Parathyroid adenoma (tissue), 2 donors: Measurements from ENCODE around the gene CNTNAP4.

Source experiments
- H2AFZ ChIP-seq: fragments of 300-600 bp; sonication (generic); one replicate; pipeline ENCODE4 v1.7.0; 2017; ENCODE audit warnings: antibody characterized with exemption, mild to moderate bottlenecking
- H3K27ac ChIP-seq: fragments of 300-600 bp; sonication (generic); one replicate; pipeline ENCODE4 v1.7.0; 2017
- H3K27me3 ChIP-seq: fragments of 300-600 bp; sonication (generic); one replicate; pipeline ENCODE4 v1.7.0; 2017; ENCODE audit warnings: low read length; ENCODE audit not compliant: control insufficient read depth, insufficient read depth
- H3K36me3 ChIP-seq: fragments of 300-600 bp; sonication (generic); one replicate; pipeline ENCODE4 v1.7.0; 2017; ENCODE audit warnings: low read length; ENCODE audit not compliant: control insufficient read depth, insufficient read depth
- H3K4me1 ChIP-seq: fragments of 300-600 bp; sonication (generic); one replicate; pipeline ENCODE4 v1.7.0; 2017; ENCODE audit warnings: control low read depth
- H3K4me2 ChIP-seq: fragments of 300-600 bp; sonication (generic); one replicate; pipeline ENCODE4 v1.7.0; 2017; ENCODE audit warnings: low read length
- H3K4me3 ChIP-seq: fragments of 300-600 bp; sonication (generic); one replicate; pipeline ENCODE4 v1.7.0; 2017; ENCODE audit warnings: low read depth, low read length
- H3K79me2 ChIP-seq: fragments of 300-600 bp; sonication (generic); one replicate; pipeline ENCODE4 v1.7.0; 2017; ENCODE audit warnings: control low read depth
- H3K9ac ChIP-seq: fragments of 300-600 bp; sonication (generic); one replicate; pipeline ENCODE4 v1.7.0; 2017; ENCODE audit warnings: mild to moderate bottlenecking
- H3K9me3 ChIP-seq: fragments of 300-600 bp; sonication (generic); one replicate; pipeline ENCODE4 v1.7.0; 2017; ENCODE audit warnings: low read length; ENCODE audit not compliant: control insufficient read depth
- CTCF ChIP-seq: fragments of 300-600 bp; sonication (generic); IDR thresholded peaks from one replicate; pipeline ENCODE4 v1.7.0; 2017; ENCODE audit warnings: antibody characterized with exemption, mild to moderate bottlenecking
- donor health status: primary hyperparathyroidism.

Gene CNTNAP4

GRCh38 chr16:76445815-76446214 is 168.6 kb downstream of the CNTNAP4 start:
- no peaks in the 10 kb centered on the region for H3K36me3 ChIP-seq
- no peak overlapping the region for H3K4me3 ChIP-seq
- H3K9ac ChIP-seq = no peak overlapping the region
- H3K4me2 ChIP-seq = no peak overlapping the region
- no peaks in the 10 kb centered on the region for H3K27me3 ChIP-seq
- no peak for TF ChIP-seq CTCF
- H3K79me2 ChIP-seq = no peaks in the 10 kb centered on the region
- H3K4me1 ChIP-seq = no peaks in the 10 kb centered on the region
- no peak overlapping the region for H3K27ac ChIP-seq
- H2AFZ ChIP-seq = no peak overlapping the region
- H3K9me3 ChIP-seq = no peaks in the 10 kb centered on the region

GRCh38 chr16:76446251-76446650 is 169.1 kb downstream of the CNTNAP4 start:
- Histone ChIP-seq H3K9ac (no peak overlapping the region), H2AFZ (no peak overlapping the region), H3K27ac (no peak overlapping the region), H3K36me3 (no peaks in the 10 kb centered on the region), H3K9me3 (no peaks in the 10 kb centered on the region), H3K4me1 (no peaks in the 10 kb centered on the region), H3K27me3 (no peaks in the 10 kb centered on the region), H3K79me2 (no peaks in the 10 kb centered on the region), H3K4me2 (no peak overlapping the region), H3K4me3 (no peak overlapping the region)
- TF ChIP-seq CTCF = no peak

- Histone ChIP-seq H3K4me2 (no peak overlapping the region), H3K36me3 (no peaks in the 10 kb centered on the region), H3K27ac (no peak overlapping the region)
Measured at GRCh38 chr16:76450890-76451289, 173.7 kb downstream of the CNTNAP4 start.

GRCh38 chr16:76455257-76455656 is 178.1 kb downstream of the CNTNAP4 start:
- Histone ChIP-seq H3K4me1 (no peaks in the 10 kb centered on the region), H3K36me3 (no peaks in the 10 kb centered on the region), H2AFZ (no peak overlapping the region), H3K27me3 (no peaks in the 10 kb centered on the region), H3K9ac (no peak overlapping the region), H3K4me3 (no peak overlapping the region), H3K4me2 (no peak overlapping the region), H3K9me3 (no peaks in the 10 kb centered on the region), H3K79me2 (no peaks in the 10 kb centered on the region), H3K27ac (no peak overlapping the region)
- no peak for TF ChIP-seq CTCF

More at GRCh38 chr16:76450890-76451289, 173.7 kb downstream of the CNTNAP4 start:
- Histone ChIP-seq H3K4me3 (no peak overlapping the region), H3K9ac (no peak overlapping the region), H3K9me3 (no peaks in the 10 kb centered on the region), H3K79me2 (no peaks in the 10 kb centered on the region), H3K4me1 (no peaks in the 10 kb centered on the region), H3K27me3 (no peaks in the 10 kb centered on the region), H2AFZ (no peak overlapping the region)
- no peak for TF ChIP-seq CTCF

GRCh38 chr16:76456016-76456415 is 178.8 kb downstream of the CNTNAP4 start:
- no peak overlapping the region for H3K9ac ChIP-seq
- H3K4me2 ChIP-seq = no peak overlapping the region
- no peaks in the 10 kb centered on the region for H3K9me3 ChIP-seq
- no peak overlapping the region for H2AFZ ChIP-seq
- H3K36me3 ChIP-seq = no peaks in the 10 kb centered on the region
- H3K27me3 ChIP-seq = no peaks in the 10 kb centered on the region
- no peak for TF ChIP-seq CTCF
- H3K4me1 ChIP-seq = no peaks in the 10 kb centered on the region
- H3K27ac ChIP-seq = no peak overlapping the region
- H3K4me3 ChIP-seq = no peak overlapping the region
- H3K79me2 ChIP-seq = no peaks in the 10 kb centered on the region
